Adrenal gland (tissue), 12 donors: ENCODE data around the gene GNG3. TPM values are rescaled to one million over a fixed set of nuclear protein-coding genes. Genes with fewer than 3 reads are reported as not detected.
"Not testable (repeated sequence)": the region's sequence is repeated elsewhere in the genome, so short reads cannot be mapped to it uniquely, and the experiment has no call there.

Experiments
- DNase-seq, 7 donors: peaks; one replicate each; pipeline ENCODE4 v3.0.0-alpha.2; 2019 to 2020
- H3K27ac ChIP-seq, 5 donors: fragments of 200-600 bp; sonication (generic) in 4 of 5; 1 replicate in 3 of 5; 2 replicates in 2 of 5; pipeline versions ENCODE4 v1.5.1 to v1.8.0; 2016 to 2020; ENCODE audit warnings: mild to moderate bottlenecking in 1 of 5
- H3K27me3 ChIP-seq: fragments of 200-600 bp; 2 replicates; pipeline ENCODE4 v1.8.0; 2021
- H3K36me3 ChIP-seq, 2 donors: fragments of 200-600 bp; replicated peaks in 1 of 2; 1 replicate in 1 of 2; 2 replicates in 1 of 2; pipeline versions ENCODE4 v1.5.1 to v1.8.0; 2018 to 2022
- H3K4me1 ChIP-seq, 2 donors: fragments of 200-600 bp; replicated peaks in 1 of 2; 1 replicate in 1 of 2; 2 replicates in 1 of 2; pipeline versions ENCODE4 v1.5.1 to v1.8.0; 2018 to 2021
- H3K4me3 ChIP-seq, 4 donors: fragments of 200-600 bp; sonication (generic) in 3 of 4; one replicate each; pipeline ENCODE4 v1.5.1; 2016 to 2018
- H3K9me3 ChIP-seq, 3 donors: fragments of 200-600 bp; sonication (generic) in 1 of 3; replicated peaks in 1 of 3; 1 replicate in 2 of 3; 2 replicates in 1 of 3; pipeline versions ENCODE4 v1.5.1 to v1.8.0; 2016 to 2021
- CTCF ChIP-seq, 6 experiments: fragments of 450-650 bp in 4 of 6; fragments of 200-600 bp in 2 of 6; sonication (generic) in 1 of 6; IDR thresholded peaks; 1 replicate in 5 of 6; 2 replicates in 1 of 6; pipeline versions ENCODE4 v1.5.1 to v1.8.0; 2016 to 2021; ENCODE audit warnings: antibody characterized with exemption in 6 of 6, mild to moderate bottlenecking in 2 of 6, moderate library complexity in 1 of 6
- POLR2A ChIP-seq, 2 donors: fragments of 450-650 bp; IDR thresholded peaks; one replicate each; pipeline ENCODE4 v1.6.1; 2017; ENCODE audit warnings: antibody characterized with exemption in 2 of 2, mild to moderate bottlenecking in 2 of 2, moderate library complexity in 1 of 2
- WGBS, 4 donors: extraction: QIAGEN DNeasy Blood & Tissue Kit in 2 of 4; methylation state at CpG; one replicate each; pipeline versions ENCODE4 v1.1.5 to v1.1.7; 2013 to 2017; 5-methylcytosine and 5-hydroxymethylcytosine counted together
- intact Hi-C, 2 donors: fragments of 100-400 bp; cut with DNase I; formaldehyde crosslinking; loops; one replicate each; pipeline versions ENCODE4 v1.14.1 to v1.15.0; 2022 to 2023
- polyA plus RNA-seq, 3 donors: library from polyadenylated mRNA; stranded (reverse); fragments of 200-250 nt in 2 of 3; fragments of 350-450 nt in 1 of 3; fragmentation: Illumina TruSeq in 1 of 3; extraction: RNeasy Lipid Tissue Mini Kit (QIAGEN cat#74804) in 1 of 3; gene quantifications; one replicate each; pipeline ENCODE4 v1.2.3, GENCODE V29; 2013 to 2014
- total RNA-seq, 9 donors: library from RNA; depleted of rRNA in 4 of 9; stranded (reverse); fragments of >200 nt in 4 of 9; fragments of 120-200 nt in 1 of 9; fragmentation: NEBNext Ultra II Directional in 1 of 9; extraction: Animal tissue kit (Norgen Biotek cat#: 25700) in 1 of 9; gene quantifications; one replicate each; pipeline versions ENCODE4 v1.1.0 to v1.2.4, GENCODE V29; 2013 to 2023
- donor health status: healthy with polysubstance abuse.
- donor health status: Bipolar disorder and iron deficiency.
- donor health status: DM: yes; HTN: yes; CAD: no.
- donor health status: DM: no; HTN: no; CAD: no.
- donor health status: DM: no; HTN: no; CAD: no.
- donor health status: DM: yes; HTN: yes; CAD: no.

The GNG3 gene
- total and polyA plus RNA-seq, 12 donors: 0.39 to 15.7 (median 3.0) TPM; not detected in 2

GRCh38 chr11:62747475-62748160 lies 40.1 kb downstream of the GNG3 start:
- Histone ChIP-seq H3K27ac (no peak overlapping the region), H3K9me3 (no peaks in the 10 kb centered on the region), H3K36me3 (peaks cover 0 to 13% of the 10 kb centered on the region in 2 donors), H3K4me3 (no peak overlapping the region), H3K27me3 (no peaks in the 10 kb centered on the region), H3K4me1 (peaks cover 0 to 4% of the 10 kb centered on the region in 2 donors)
- intact Hi-C loops: no loop called here
- DNase-seq: no peak
- TF ChIP-seq POLR2A (IDR thresholded peaks at IDR 0.05) (no peak), CTCF (IDR thresholded peaks at IDR 0.05) (no peak)
- 80 to 88% (median 83%) methylated on average over 8 to 9 of the region's 9 CpGs for WGBS, 4 donors

- H3K27ac ChIP-seq, H3K9me3 ChIP-seq, H3K4me3 ChIP-seq, H3K27me3 ChIP-seq, intact Hi-C loops, DNase-seq: not testable (repeated sequence)
- WGBS, 4 donors: 90 to 96% (median 94%) methylated on average over 3 to 5 of the region's 5 CpGs
- Histone ChIP-seq H3K36me3 (peaks cover 0 to 13% of the 10 kb centered on the region in 2 donors), H3K4me1 (peaks cover 5 to 16% of the 10 kb centered on the region in 2 donors)
These were observed 42.5 kb downstream of the GNG3 start for GRCh38 chr11:62749931-62750330.

- no peak overlapping the region for H3K27ac ChIP-seq
- H3K9me3 ChIP-seq: no peaks in the 10 kb centered on the region
- no peak overlapping the region for H3K4me3 ChIP-seq
- 90 to 97% (median 96%) methylated on average over 12 to 14 of the region's 14 CpGs for WGBS, 4 donors
- H3K36me3 ChIP-seq: peaks cover 0 to 13% of the 10 kb centered on the region in 2 donors
- intact Hi-C loops: no loop called here
- no peak for DNase-seq
- TF ChIP-seq POLR2A (IDR thresholded peaks at IDR 0.05) (no peak), CTCF (IDR thresholded peaks at IDR 0.05) (no peak)
- peaks cover 5 to 16% of the 10 kb centered on the region in 2 donors for H3K4me1 ChIP-seq
- H3K27me3 ChIP-seq: no peaks in the 10 kb centered on the region
These were observed 44.8 kb downstream of the GNG3 start for GRCh38 chr11:62752177-62752785.

- 81 to 93% (median 83%) methylated on average over 10 to 15 of the region's 15 CpGs for WGBS, 4 donors
- H3K27ac ChIP-seq: peak overlapping the region in 3 of 5 donors; percentile 90 to 97 (median 91)
These were observed 45.7 kb downstream of the GNG3 start for GRCh38 chr11:62752994-62753735.

More at GRCh38 chr11:62752994-62753735, 45.7 kb downstream of the GNG3 start:
- Histone ChIP-seq H3K9me3 (no peaks in the 10 kb centered on the region), H3K36me3 (peaks cover 0 to 13% of the 10 kb centered on the region in 2 donors), H3K27me3 (no peaks in the 10 kb centered on the region), H3K4me3 (peak overlapping the region in 2 of 4 donors; percentile 80 to 83), H3K4me1 (peaks cover 5 to 16% of the 10 kb centered on the region in 2 donors)
- peak in 1 of 7 donors; percentile 35 for DNase-seq
- intact Hi-C loops: no loop called here
- no peak for TF ChIP-seq CTCF (IDR thresholded peaks at IDR 0.05)
- no peak for TF ChIP-seq POLR2A (IDR thresholded peaks at IDR 0.05)
